Neuron (in vitro differentiated cells): ENCODE results near the gene CNGA3.
"Not testable (repeated sequence)": the region's sequence is repeated elsewhere in the genome, so short reads cannot be mapped to it uniquely, and the experiment has no call there.

Source experiments
- H2AFZ ChIP-seq: one replicate; pipeline ENCODE4 v1.6.1; 2013; ENCODE audit warnings: low read depth, mild to moderate bottlenecking, inconsistent platforms, low read length, moderate library complexity
- H3K27me3 ChIP-seq: one replicate; pipeline ENCODE4 v1.6.1; 2013; ENCODE audit warnings: low read length; ENCODE audit not compliant: insufficient read depth
- H3K36me3 ChIP-seq: one replicate; pipeline ENCODE4 v1.6.1; 2013; ENCODE audit warnings: low read length; ENCODE audit not compliant: insufficient read depth
- H3K4me1 ChIP-seq: one replicate; pipeline ENCODE4 v1.6.1; 2013; ENCODE audit warnings: low read length; ENCODE audit not compliant: insufficient read depth
- H3K4me3 ChIP-seq: 2 replicates; pipeline ENCODE4 v1.5.1; 2013; ENCODE audit warnings: mild to moderate bottlenecking, low read length, moderate library complexity
- H3K9me3 ChIP-seq: one replicate; pipeline ENCODE4 v1.6.1; 2013; ENCODE audit warnings: low read length

The CNGA3 gene

DNA sequence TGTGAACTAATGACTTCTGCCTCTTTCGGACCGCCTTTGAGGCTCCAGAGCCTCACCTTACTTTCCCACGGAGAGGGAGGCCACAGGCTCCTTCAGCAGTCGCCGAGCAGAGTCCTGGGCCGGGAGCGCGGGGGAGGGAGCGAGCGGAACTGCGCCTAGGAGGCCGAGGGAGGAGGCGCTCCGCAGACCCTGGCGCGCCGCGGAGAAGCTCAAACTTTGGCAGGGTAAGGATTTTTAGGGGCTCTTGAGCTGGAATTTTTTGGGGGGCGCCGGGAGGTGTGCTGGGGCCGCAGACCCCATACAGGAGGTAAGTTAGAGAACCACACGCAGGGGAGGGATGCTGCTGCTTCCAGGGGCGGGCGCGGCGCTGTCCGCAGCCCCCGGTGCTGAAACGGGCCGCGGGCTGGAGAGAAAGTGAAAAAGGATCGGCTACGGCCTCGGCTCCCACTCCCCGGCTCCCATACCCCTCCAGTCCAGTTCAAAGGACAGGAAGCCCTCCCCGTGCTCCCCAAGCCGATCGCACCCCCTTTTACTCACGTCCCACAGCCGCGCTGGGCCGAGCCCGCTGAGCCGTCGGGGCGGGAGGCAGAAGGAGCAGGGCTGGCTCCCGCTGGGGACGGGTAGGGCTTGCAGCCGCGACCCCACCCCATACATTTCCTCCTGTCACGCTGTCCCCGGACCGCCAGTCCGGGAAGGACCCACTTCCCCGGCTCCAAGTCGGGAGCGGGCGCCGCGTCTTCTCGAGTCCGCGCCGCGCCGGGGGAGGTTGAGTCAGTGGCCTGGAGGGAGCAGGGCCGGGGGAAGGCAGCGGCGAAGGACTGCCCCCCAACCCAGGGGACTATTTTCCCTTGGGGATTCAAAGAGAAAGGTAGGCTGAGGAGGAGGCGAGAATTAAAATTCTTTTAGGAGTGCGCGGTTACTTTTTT, at the start of gene CNGA3:
Gene CNGA3, plus strand, starts transcription at position 146 of the 926 bp plus-strand sequence. CDS start 23,520 bp downstream, outside the sequence.
- peaks cover 4% of the 10 kb centered on the region for H3K9me3 ChIP-seq
- no peaks in the 10 kb centered on the region for H3K36me3 ChIP-seq
- H3K4me1 ChIP-seq: peaks cover 23% of the 10 kb centered on the region
- peak within 1 kb of the TSS; percentile 52 for H3K4me3 ChIP-seq
- peak within 1 kb of the TSS; percentile 66 for H2AFZ ChIP-seq
- H3K27me3 ChIP-seq: peaks cover 20% of the 10 kb centered on the region

DNA sequence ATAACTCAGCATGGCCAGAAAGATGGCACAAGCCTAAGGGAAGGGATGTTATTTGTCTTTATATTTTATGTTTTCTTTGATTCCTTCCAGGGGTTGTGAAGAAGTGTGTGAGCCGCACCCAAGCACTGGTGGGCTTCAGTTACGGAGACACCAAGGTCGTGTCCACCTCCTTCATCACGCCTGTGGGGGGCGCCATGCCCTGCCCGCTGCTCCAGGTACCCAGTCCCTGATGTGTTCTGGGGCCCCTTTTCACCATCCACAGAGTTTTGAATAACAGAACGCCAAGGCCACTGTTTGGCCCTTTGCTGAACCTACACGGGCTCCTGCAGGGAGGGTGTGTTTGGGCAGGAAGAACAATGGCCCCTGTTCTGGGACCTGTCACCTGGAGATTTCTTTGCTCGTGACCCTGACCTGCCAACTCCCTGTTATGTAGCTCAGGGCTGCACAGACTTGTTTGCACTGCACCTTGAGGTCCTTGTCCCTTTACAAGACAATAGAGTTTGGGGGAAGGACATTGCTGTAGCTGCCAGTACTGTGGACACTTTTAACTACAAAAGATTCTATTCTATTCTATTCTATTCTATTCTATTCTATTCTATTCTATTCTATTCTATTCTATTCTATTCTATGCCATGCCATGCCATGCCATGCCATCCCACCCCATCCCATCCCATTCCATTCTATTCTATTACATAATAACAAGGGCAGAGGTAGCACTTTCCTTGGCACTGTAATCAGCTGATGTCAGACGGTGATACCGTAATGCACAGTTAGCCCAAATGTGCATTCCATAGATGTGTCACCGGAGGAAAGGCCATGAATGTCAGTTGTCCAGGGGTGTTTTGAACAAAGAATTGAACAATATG, 48.2 kb upstream of the CNGA3 start:
- Histone ChIP-seq H3K4me3 (no peak overlapping the region), H3K27me3 (no peaks in the 10 kb centered on the region), H3K9me3 (peaks cover 2% of the 10 kb centered on the region), H2AFZ (no peak overlapping the region), H3K4me1 (peaks cover 11% of the 10 kb centered on the region), H3K36me3 (no peaks in the 10 kb centered on the region)

DNA sequence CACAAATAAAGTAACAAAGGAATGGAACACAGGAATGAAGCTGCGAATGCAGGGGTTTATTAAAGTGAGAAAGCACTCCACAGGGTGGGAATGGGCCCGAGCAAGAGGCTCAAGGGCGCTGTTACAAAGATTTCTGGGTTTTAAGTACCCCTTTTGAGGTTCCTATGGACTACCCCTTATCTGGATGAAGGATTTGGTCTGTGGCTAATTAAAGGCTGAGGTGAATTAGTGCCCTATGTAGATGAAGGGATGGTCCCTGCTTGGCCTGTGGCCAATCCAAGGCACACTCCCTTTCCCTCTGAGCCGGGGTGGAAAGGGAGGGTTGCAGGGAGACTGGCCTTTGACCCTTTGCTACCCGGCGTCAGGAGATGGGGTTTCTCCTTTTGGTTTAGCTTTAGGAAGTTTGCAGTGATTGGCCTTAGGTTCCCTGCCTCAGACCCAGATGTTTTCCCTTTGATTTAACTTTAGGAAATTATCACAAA, 47.5 kb upstream of the CNGA3 start:
- peaks cover 2% of the 10 kb centered on the region for H3K9me3 ChIP-seq
- no peaks in the 10 kb centered on the region for H3K36me3 ChIP-seq
- H3K27me3 ChIP-seq: no peaks in the 10 kb centered on the region
- H3K4me1 ChIP-seq: peaks cover 11% of the 10 kb centered on the region
- H3K4me3 ChIP-seq: no peak overlapping the region
- no peak overlapping the region for H2AFZ ChIP-seq

DNA sequence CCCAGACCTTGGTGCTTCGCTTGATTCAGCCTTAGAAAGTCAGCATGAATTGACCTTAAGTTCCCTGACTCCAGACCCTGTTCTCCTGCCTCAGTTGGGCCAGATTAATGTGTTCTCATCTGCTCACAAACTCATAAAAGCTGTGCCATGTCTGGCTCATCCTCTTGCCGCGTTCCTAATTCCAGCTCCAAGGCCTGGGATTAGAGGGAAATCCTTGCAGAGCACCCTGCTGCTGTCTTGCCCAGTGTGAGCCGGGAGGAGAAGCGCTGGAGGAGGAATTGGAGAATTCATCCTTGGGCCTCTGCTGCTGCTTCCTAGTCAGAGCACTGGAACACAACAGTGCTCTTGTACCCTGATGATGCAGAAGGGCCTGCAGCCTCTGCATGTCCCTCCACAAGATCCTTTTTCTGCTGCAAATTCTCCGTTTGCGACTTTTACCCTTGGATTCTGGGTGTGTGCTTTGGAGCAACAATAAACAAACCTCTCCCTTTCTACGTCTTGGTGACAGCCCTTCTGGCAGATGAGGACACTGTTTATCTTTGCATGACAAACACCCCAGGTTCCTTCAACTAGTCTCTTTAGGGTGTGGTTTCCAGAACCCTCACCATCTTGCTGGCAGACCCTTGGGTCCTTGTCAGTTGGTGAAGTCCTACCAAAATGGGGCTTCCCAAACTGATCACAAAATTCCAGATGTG, 46.9 kb upstream of the CNGA3 start:
- Histone ChIP-seq H3K9me3 (peaks cover 2% of the 10 kb centered on the region), H2AFZ (no peak overlapping the region), H3K4me1 (peaks cover 11% of the 10 kb centered on the region), H3K36me3 (no peaks in the 10 kb centered on the region), H3K27me3 (no peaks in the 10 kb centered on the region), H3K4me3 (no peak overlapping the region)

DNA sequence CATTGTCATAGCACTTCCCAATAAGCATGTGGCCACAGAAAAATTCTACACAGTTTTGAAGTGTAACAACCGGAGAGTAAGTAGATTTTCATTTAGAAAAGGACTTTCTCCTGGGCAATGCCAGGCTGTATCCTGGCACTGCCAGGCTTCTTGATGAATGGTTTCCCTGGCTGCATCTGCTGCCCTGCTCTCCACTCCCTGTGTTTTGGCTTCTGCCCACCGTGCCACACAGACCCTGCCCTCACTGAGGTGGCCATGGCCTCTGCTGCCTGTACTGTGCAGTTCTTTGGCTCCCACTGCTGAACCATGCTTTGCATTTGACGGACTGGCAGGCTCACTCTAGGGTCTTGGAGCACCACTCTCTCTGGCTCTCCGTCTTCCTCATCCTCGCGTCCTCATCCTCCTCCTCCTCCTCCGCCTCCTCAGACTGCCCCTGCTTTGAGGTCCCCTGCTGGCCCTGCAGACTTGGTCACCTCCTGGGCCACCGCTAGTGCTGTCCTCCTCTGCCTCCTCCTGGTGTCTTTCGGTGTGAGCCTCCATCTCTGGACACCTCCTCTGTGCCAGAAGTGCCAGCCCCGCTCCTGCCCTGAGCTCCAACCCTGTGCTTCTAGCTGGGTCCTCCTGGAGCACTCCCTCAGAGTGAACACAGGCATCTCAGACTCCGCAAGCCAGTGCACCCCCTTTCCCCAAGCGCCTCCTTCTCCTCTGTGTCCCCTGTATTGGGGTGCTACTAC, 45.9 kb upstream of the CNGA3 start:
- H3K27me3 ChIP-seq: no peaks in the 10 kb centered on the region
- H3K9me3 ChIP-seq: peaks cover 7% of the 10 kb centered on the region
- no peaks in the 10 kb centered on the region for H3K36me3 ChIP-seq
- H3K4me3 ChIP-seq: no peak overlapping the region
- H3K4me1 ChIP-seq: peaks cover 11% of the 10 kb centered on the region
- H2AFZ ChIP-seq: no peak overlapping the region

DNA sequence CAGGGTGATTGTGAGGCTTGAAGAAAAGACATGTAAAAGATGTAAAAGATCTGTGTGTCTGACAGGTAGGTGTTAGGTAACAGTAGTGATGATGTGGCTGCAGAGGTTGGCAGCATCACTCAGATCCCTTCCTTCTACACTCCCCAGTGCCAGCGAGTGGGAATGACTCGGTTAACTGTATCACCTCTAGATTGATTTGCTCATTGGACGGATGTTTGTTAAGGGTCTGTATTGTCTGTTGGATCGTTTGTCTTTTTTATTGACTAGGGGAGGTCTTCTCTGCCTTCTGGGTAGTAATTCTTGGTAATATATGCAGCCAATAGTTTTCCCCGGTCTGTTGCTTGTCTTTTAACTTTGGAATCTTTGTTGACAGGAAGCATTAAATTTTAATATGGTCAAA, 44.8 kb upstream of the CNGA3 start:
- no peak overlapping the region for H3K4me3 ChIP-seq
- H3K4me1 ChIP-seq: peaks cover 11% of the 10 kb centered on the region
- no peaks in the 10 kb centered on the region for H3K27me3 ChIP-seq
- H3K9me3 ChIP-seq: peaks cover 7% of the 10 kb centered on the region
- no peaks in the 10 kb centered on the region for H3K36me3 ChIP-seq
- no peak overlapping the region for H2AFZ ChIP-seq

DNA sequence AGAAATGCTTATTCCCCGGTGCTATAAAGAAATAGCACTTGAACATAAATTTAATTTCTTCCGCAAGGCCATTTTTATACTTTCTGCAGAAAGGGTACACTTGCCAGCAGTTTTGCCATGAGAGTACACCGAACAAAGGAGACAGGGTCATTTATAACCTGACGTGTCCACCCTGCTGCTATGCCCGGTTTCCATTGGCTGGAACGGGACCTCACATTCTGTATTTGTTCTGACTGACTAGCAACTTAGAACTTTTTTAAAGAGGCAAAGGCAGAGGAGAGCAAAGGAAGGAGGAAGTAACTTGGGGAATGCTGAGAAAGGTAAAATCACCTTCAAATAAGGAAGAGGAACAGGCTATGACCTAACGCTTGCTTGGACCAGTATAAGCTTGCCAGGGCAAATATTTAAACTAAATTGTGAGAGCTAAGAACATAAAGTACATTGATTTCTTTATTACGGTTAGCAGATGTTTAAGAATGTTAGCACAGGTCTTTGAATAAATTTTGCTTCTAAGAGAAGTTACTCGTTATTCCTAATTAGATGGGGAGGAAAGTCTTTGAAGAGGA, 39.0 kb upstream of the CNGA3 start:
- H3K4me1 ChIP-seq, H2AFZ ChIP-seq, H3K4me3 ChIP-seq, H3K36me3 ChIP-seq, H3K9me3 ChIP-seq, H3K27me3 ChIP-seq: not testable (repeated sequence)

DNA sequence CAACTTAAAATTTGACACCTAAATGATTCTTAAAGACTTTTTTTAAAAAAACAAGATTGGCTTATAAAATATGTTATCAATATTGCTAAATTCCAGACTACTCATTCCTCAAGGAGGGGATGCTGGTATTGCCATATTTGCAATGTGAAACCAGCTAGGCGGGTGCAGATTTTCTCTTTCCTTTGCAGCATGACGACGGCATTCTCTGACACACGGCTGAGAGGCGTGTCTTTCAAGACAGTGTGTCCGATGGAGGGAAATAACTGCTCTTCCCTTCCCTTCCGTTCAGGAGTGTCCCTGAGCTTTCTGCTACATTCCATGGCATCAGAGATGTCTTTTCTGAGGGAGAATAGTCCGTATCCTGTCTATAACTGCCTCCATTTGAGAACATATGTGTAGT, 38.2 kb upstream of the CNGA3 start:
- Histone ChIP-seq H2AFZ (no peak overlapping the region), H3K36me3 (peaks cover 3% of the 10 kb centered on the region), H3K9me3 (peaks cover 11% of the 10 kb centered on the region), H3K27me3 (no peaks in the 10 kb centered on the region), H3K4me3 (no peak overlapping the region), H3K4me1 (no peaks in the 10 kb centered on the region)

DNA sequence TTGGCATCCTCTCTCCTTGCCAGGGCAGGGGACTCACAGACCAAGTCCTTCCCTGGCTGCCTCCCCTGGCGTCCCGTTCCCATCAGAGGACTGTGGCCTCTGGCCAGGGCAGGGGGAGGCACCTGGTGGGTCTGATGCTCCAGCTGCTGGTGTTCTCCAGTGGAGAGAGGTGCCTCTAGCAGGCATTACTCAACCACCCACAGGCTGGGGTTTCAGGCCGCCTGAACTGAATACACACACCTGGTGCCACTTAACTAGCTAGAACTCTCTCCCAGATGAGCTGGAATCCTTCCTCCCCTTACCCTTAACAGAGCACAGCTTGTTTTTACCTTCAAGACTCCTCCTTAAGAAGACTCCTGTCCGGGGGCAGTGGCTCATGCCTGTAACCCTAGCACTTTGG, 37.7 kb upstream of the CNGA3 start:
- Histone ChIP-seq H2AFZ (no peak overlapping the region), H3K27me3 (no peaks in the 10 kb centered on the region), H3K4me1 (no peaks in the 10 kb centered on the region), H3K36me3 (peaks cover 3% of the 10 kb centered on the region), H3K9me3 (peaks cover 11% of the 10 kb centered on the region), H3K4me3 (no peak overlapping the region)

DNA sequence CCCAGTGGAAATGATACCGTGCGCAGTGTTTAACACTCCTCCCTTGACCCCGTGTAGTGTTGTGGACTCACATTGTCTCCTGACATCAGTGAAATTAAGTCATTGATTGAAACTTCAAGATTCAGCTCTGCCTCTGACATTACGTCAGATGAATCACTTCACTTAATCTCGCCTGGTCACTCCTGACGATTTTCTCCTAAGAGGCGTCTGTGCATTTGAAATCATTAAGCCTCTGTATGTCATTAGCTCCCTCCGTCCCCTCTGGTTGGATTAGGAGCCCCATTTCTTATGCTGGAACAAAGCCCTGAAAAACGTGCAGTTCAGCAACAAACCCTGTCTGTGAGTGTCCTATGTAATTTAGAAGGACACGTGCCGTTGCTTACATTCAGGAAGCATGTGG, 36.7 kb upstream of the CNGA3 start:
- Histone ChIP-seq H3K4me1 (no peaks in the 10 kb centered on the region), H3K27me3 (no peaks in the 10 kb centered on the region), H3K9me3 (peaks cover 11% of the 10 kb centered on the region), H3K36me3 (peaks cover 3% of the 10 kb centered on the region), H2AFZ (no peak overlapping the region), H3K4me3 (no peak overlapping the region)

DNA sequence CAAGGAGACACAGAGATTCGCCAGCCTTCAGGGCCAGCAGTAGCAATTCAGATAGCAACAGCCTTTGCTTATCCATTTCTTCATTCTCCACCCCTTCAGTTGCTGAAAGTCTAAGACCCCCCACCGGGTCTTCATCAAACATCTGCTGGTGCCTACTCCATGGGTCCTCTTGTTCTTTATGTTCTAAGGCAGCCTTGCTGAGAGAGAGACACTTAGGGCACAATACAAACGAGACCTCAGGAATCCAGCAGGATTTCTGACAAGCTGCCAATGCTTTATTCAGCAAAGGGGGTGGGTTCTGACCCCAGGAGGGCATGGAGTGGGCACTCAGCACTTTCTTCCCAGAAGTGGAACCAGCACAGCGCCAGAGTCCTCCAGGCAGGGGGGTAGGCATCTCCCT, 36.2 kb upstream of the CNGA3 start:
- peaks cover 7% of the 10 kb centered on the region for H3K9me3 ChIP-seq
- H2AFZ ChIP-seq: no peak overlapping the region
- H3K36me3 ChIP-seq: peaks cover 3% of the 10 kb centered on the region
- H3K4me3 ChIP-seq: no peak overlapping the region
- H3K27me3 ChIP-seq: no peaks in the 10 kb centered on the region
- no peaks in the 10 kb centered on the region for H3K4me1 ChIP-seq

DNA sequence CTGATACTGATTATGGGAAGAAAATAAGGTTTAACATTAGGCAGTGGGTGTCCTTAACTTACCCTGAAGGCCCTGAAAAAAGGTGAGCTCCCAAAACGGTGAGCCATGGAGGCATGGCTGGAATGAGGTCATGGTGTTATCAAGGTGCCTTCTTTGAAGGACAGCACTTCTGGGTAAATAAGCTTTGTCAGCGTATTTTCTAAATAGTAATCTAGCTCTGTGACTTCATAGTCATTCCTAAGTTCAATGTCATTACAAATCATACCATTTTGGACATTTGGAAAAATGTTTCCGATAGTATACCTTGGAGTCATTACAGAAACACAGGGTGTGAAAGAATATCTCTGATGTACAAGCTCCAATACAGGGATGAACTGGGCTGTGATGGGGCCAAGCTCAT, 35.2 kb upstream of the CNGA3 start:
- no peaks in the 10 kb centered on the region for H3K4me1 ChIP-seq
- H3K4me3 ChIP-seq: no peak overlapping the region
- no peaks in the 10 kb centered on the region for H3K27me3 ChIP-seq
- peaks cover 4% of the 10 kb centered on the region for H3K9me3 ChIP-seq
- peaks cover 3% of the 10 kb centered on the region for H3K36me3 ChIP-seq
- no peak overlapping the region for H2AFZ ChIP-seq
